IMR-90 (cell line): Measurements from ENCODE around the gene ZDHHC18.

ENCODE experiments used
- CEBPB ChIP-seq: IDR thresholded peaks from 2 replicates; pipeline ENCODE4 v1.6.1; 2012; ENCODE audit warnings: low read depth, low read length, improper control_type of control experiment
- CTCF ChIP-seq: conservative IDR thresholded peaks from 2 replicates; pipeline ENCODE4 v1.5.1; 2012; ENCODE audit warnings: mild to moderate bottlenecking, low read depth, low read length, improper control_type of control experiment
- POLR2A ChIP-seq: IDR thresholded peaks from 2 replicates; pipeline ENCODE4 v1.6.1; 2012; ENCODE audit warnings: mild to moderate bottlenecking, low read depth, low read length
- RFX5 ChIP-seq: IDR thresholded peaks from 2 replicates; pipeline ENCODE4 v1.8.0; 2012; ENCODE audit warnings: low read depth, mild to moderate bottlenecking, low read length, moderate library complexity
- SMC3 ChIP-seq: fragments of 150-350 bp; IDR thresholded peaks from 2 replicates; pipeline ENCODE4 v1.6.1; 2016; ENCODE audit warnings: low read depth, mild to moderate bottlenecking, antibody characterized with exemption, low read length, moderate library complexity

GRCh38 chr1:26792924-26793323 lies 33.6 kb upstream of the ZDHHC18 start:
- TF ChIP-seq CTCF (no peak), RFX5 (no peak), CEBPB (no peak), POLR2A (no peak), SMC3 (no peak)
